Measurements from ENCODE around the gene CMKLR1.

The CMKLR1 gene

GRCh38 chr12:108298761-108299275 lies 40.3 kb downstream of the CMKLR1 start:
- DNase-seq (ENCODE audit: low read depth): no peak

GRCh38 chr12:108297895-108298760 lies 41.0 kb downstream of the CMKLR1 start:
- DNase-seq (ENCODE audit: low read depth): no peak

GRCh38 chr12:108297424-108297823 lies 41.7 kb downstream of the CMKLR1 start:
- DNase-seq (ENCODE audit: low read depth): no peak

- DNase-seq (ENCODE audit: low read depth): no peak
These were observed 42.2 kb downstream of the CMKLR1 start for GRCh38 chr12:108296945-108297344.

GRCh38 chr12:108295641-108296040 lies 43.5 kb downstream of the CMKLR1 start:
- no peak for DNase-seq (ENCODE audit: low read depth)

- no peak for DNase-seq (ENCODE audit: low read depth)
These were observed 49.6 kb downstream of the CMKLR1 start for GRCh38 chr12:108289350-108290161.

- DNase-seq (ENCODE audit: low read depth): no peak
These were observed 51.9 kb downstream of the CMKLR1 start for GRCh38 chr12:108287227-108287626.

- DNase-seq (ENCODE audit: low read depth): no peak
These were observed 54.1 kb downstream of the CMKLR1 start for GRCh38 chr12:108285016-108285415.

- DNase-seq (ENCODE audit: low read depth): no peak
These were observed 54.9 kb downstream of the CMKLR1 start for GRCh38 chr12:108284163-108284562.

GRCh38 chr12:108282676-108283075 lies 56.4 kb downstream of the CMKLR1 start:
- DNase-seq (ENCODE audit: low read depth): no peak

- no peak for DNase-seq (ENCODE audit: low read depth)
These were observed 57.0 kb downstream of the CMKLR1 start for GRCh38 chr12:108282160-108282559.

- DNase-seq (ENCODE audit: low read depth): no peak
These were observed 61.5 kb downstream of the CMKLR1 start for GRCh38 chr12:108277613-108278012.

- no peak for DNase-seq (ENCODE audit: low read depth)
These were observed 65.9 kb downstream of the CMKLR1 start for GRCh38 chr12:108273217-108273616.

- DNase-seq (ENCODE audit: low read depth): no peak
These were observed 66.9 kb downstream of the CMKLR1 start for GRCh38 chr12:108271951-108272872.

- DNase-seq (ENCODE audit: low read depth): no peak
These were observed 68.3 kb downstream of the CMKLR1 start for GRCh38 chr12:108270849-108271143.

GRCh38 chr12:108270035-108270848 lies 68.9 kb downstream of the CMKLR1 start:
- no peak for DNase-seq (ENCODE audit: low read depth)

- no peak for DNase-seq (ENCODE audit: low read depth)
These were observed 69.9 kb downstream of the CMKLR1 start for GRCh38 chr12:108269224-108269623.

GRCh38 chr12:108268397-108268796 lies 70.7 kb downstream of the CMKLR1 start:
- DNase-seq (ENCODE audit: low read depth): no peak

GRCh38 chr12:108267450-108267849 lies 71.7 kb downstream of the CMKLR1 start:
- no peak for DNase-seq (ENCODE audit: low read depth)

- no peak for DNase-seq (ENCODE audit: low read depth)
These were observed 73.0 kb downstream of the CMKLR1 start for GRCh38 chr12:108266131-108266530.

- no peak for DNase-seq (ENCODE audit: low read depth)
These were observed 73.6 kb downstream of the CMKLR1 start for GRCh38 chr12:108265505-108265904.
